GM15510 (cell line): ENCODE measurements around the gene TRMU.

Experiments
- POLR2A ChIP-seq: IDR thresholded peaks from 3 replicates; pipeline ENCODE4 v1.6.1; 2011; ENCODE audit warnings: borderline replicate concordance; ENCODE audit not compliant: insufficient read length; ENCODE audit errors: extremely low read depth

Gene TRMU

GRCh38 chr22:46296257-46297150 lies 39.0 kb upstream of the TRMU start, which contains the start of gene GTSE1:
Gene GTSE1 (plus strand): TSS chr22:46296870. CDS start chr22:46297401, 531 bp downstream.
- TF ChIP-seq POLR2A, result peak; percentile 74

- TF ChIP-seq POLR2A, result no peak
Observed at GRCh38 chr22:46297151-46297812, 38.2 kb upstream of the TRMU start.

- TF ChIP-seq POLR2A, result no peak
Observed at GRCh38 chr22:46299101-46299500, 36.4 kb upstream of the TRMU start.

GRCh38 chr22:46300491-46300890 lies 35.0 kb upstream of the TRMU start:
- no peak for TF ChIP-seq POLR2A

GRCh38 chr22:46303347-46303965 lies 32.1 kb upstream of the TRMU start:
- TF ChIP-seq POLR2A, result no peak

GRCh38 chr22:46308283-46308988 lies 27.1 kb upstream of the TRMU start:
- no peak for TF ChIP-seq POLR2A

GRCh38 chr22:46309526-46310085 lies 25.9 kb upstream of the TRMU start:
- TF ChIP-seq POLR2A, result no peak

GRCh38 chr22:46312056-46312455 lies 23.5 kb upstream of the TRMU start:
- no peak for TF ChIP-seq POLR2A

- no peak for TF ChIP-seq POLR2A
Observed at GRCh38 chr22:46315976-46316375, 19.5 kb upstream of the TRMU start.

- TF ChIP-seq POLR2A, result no peak
Observed at GRCh38 chr22:46317646-46318045, 17.9 kb upstream of the TRMU start.

- TF ChIP-seq POLR2A, result no peak
Observed at GRCh38 chr22:46318576-46318975, 16.9 kb upstream of the TRMU start.

- TF ChIP-seq POLR2A, result no peak
Observed at GRCh38 chr22:46319319-46319718, 16.2 kb upstream of the TRMU start.

GRCh38 chr22:46320166-46320710 lies 15.3 kb upstream of the TRMU start:
- no peak for TF ChIP-seq POLR2A

GRCh38 chr22:46320716-46321386 lies 14.7 kb upstream of the TRMU start:
- no peak for TF ChIP-seq POLR2A

GRCh38 chr22:46322711-46323110 lies 12.8 kb upstream of the TRMU start:
- no peak for TF ChIP-seq POLR2A

GRCh38 chr22:46323162-46323561 lies 12.4 kb upstream of the TRMU start:
- TF ChIP-seq POLR2A, result no peak
